Fibroblast of mammary gland (primary cell): ENCODE data around the gene PKMYT1.

Experiments used
- DNase-seq: peaks from one replicate; pipeline ENCODE4 v3.0.0-alpha.2; 2010; ENCODE audit warnings: low read depth
- H3K4me3 ChIP-seq: 2 replicates; pipeline ENCODE4 v1.5.1; 2011; ENCODE audit warnings: low read depth, mild to moderate bottlenecking, low read length, moderate library complexity; ENCODE audit not compliant: control insufficient read depth
- CTCF ChIP-seq: conservative IDR thresholded peaks from 2 replicates; pipeline ENCODE4 v1.5.1; 2011; ENCODE audit warnings: low read depth, low read length, inconsistent platforms; ENCODE audit not compliant: control insufficient read depth, insufficient read depth

Gene PKMYT1

DNA sequence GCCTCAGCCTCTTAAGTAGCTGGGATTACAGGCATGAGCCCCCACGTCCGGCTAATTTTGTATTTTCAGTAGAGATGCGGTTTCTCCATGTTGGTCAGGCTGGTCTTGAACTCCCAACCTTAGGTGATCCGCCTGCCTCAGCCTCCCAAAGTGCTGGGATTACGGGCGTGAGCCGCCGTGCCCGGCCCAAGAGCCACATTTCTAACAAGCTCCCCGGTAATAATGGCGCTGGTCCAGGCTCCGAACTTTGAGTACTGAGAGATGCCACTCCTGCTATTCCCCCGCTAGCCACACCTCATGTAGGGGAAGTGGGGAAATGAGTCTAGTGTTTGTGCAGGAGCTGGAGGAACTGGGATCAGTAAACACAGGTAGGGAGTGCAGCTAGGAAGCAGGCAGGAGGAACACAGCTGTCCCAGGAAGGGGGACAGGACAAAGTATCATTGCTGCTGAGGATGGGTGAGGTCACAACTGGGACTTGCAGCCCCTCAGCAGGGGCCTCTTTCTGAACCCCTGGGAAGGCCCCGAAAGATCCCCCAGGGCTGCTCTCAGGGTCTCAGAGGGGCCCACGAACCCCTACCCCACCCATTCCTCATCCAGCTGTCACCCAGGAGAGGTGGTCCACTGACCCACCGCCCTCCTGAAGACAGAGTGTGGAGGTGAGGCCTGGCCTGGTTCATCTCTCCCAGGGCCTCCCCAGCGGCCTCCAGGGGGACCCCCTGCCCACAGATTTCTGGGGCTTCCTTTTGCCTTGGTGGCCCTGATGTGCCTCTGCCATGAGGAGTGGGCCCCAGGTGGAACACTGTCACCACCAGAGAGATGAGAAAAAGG is 19.8 kb downstream of the PKMYT1 start:
- DNase-seq: no peak
- no peak for TF ChIP-seq CTCF
- no peak overlapping the region for H3K4me3 ChIP-seq

GRCh38 chr16:2959206-2959605 is 21.0 kb downstream of the PKMYT1 start:
- no peak overlapping the region for H3K4me3 ChIP-seq
- TF ChIP-seq CTCF: no peak
- no peak for DNase-seq

DNA sequence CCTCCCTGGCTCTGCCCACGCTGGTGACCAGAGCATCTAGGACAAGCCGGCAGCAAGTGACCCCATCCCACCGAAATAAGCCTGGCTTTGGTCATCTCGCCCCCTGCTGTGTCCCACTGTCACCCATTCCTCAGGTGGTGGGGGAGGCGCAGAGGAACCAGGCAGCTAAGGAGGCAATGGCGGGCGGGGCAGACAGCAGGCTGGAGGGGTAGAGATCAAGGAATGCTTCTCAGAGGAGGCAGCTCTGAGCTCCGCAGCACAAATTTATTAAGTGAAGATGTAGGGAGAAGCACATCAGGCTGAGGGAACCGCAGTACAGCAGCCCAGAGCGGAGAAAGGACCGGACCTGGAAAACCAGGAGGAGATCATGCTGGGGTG is 23.7 kb downstream of the PKMYT1 start:
- DNase-seq: no peak
- no peak overlapping the region for H3K4me3 ChIP-seq
- TF ChIP-seq CTCF: no peak

- no peak overlapping the region for H3K4me3 ChIP-seq
- TF ChIP-seq CTCF: no peak
- DNase-seq: no peak
These were observed 24.3 kb downstream of the PKMYT1 start for GRCh38 chr16:2955779-2956578.

DNA sequence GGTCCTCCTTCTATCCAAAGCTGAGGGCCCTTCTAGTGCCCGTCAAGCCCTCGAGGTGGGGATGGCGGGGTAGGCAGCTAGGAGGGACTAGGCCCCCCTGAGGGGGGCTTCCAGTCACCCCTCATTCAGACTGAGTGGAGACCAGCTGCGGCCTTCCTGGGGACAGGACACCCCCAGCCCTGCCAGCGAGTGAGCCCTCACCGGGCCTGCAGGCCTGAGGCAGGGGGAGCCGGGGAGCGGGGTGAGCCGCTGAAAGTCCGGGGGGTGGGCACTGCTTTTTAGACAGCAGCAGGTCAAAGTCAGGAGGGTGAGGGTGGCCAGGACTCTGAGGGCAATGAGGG is 24.8 kb downstream of the PKMYT1 start:
- no peak for TF ChIP-seq CTCF
- DNase-seq: no peak
- no peak overlapping the region for H3K4me3 ChIP-seq

DNA sequence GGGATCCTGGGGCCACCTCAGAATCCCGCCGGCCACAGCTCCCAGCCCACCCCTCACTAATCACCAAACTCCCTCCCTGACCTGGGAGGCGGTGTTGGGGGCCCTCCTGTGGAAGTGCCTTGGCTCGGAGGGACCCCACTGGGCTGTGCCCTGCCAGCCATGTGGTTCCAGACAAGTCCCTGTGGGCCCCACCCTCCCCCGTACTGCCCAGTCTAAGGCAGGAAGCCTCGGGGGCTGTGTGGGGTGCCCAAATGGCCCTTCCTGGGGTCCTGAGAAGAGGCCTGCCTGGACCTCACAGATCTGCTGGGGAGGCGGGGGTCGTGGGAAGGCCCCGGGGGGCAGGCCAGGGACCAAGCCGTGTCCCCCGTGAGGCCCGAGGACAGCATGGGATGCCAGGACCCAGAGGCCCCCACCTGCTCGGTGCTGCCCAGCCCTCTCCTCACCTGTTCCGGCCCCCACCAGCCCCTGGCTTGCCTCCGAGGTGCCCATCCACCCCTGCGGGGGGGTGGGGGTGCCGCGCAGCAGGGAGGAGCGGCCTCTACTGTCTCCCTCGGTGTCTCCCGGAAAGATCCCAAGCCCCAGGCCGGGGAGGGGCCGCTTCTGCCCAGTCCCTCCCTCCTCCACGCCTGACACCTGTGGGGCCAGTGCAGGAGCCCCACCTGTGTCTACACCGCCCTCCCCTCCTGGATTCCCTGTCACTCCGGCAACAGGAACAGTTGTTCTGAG is 25.4 kb downstream of the PKMYT1 start:
- no peak overlapping the region for H3K4me3 ChIP-seq
- TF ChIP-seq CTCF: no peak
- DNase-seq: no peak
